ENCODE data around the gene HOGA1. TPM values are rescaled to one million over a fixed set of nuclear protein-coding genes. Genes with fewer than 3 reads are reported as not detected.

The HOGA1 gene
- total RNA-seq, 4 donors from 2014 or later = 0.27 to 11.2 (median 4.1) TPM

DNA sequence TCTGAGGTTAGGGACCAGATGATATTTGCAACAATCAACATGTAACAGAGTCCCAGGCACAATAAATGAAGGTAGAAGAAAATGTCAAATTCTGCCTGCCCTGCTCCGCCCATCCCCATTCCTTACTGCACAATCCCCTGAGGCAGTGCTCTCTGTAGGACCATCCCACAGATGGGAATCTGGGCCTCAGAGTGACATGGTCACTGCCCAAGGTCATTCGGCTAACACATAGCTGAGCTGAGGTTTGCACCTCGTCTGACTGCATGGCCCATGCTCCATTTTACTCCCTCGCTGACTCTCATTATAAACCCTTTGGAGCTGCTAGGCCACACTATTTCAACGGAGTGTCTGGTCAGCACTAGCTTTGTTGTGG, 1.2 kb downstream of the HOGA1 start:
- Histone ChIP-seq H3K36me3 (no peaks in the 10 kb centered on the region), H3K9me3 (no peaks in the 10 kb centered on the region), H3K27me3 (no peaks in the 10 kb centered on the region), H3K4me3 (peak overlapping the region in 1 of 4 donors; percentile 8), H3K27ac (peak overlapping the region; percentile 83 to 94 (median 92)), H3K4me1 (peaks cover 6 to 24% of the 10 kb centered on the region in 2 donors)
- no peak for TF ChIP-seq POLR2A (IDR thresholded peaks at IDR 0.05)
- TF ChIP-seq, protein P1, sequence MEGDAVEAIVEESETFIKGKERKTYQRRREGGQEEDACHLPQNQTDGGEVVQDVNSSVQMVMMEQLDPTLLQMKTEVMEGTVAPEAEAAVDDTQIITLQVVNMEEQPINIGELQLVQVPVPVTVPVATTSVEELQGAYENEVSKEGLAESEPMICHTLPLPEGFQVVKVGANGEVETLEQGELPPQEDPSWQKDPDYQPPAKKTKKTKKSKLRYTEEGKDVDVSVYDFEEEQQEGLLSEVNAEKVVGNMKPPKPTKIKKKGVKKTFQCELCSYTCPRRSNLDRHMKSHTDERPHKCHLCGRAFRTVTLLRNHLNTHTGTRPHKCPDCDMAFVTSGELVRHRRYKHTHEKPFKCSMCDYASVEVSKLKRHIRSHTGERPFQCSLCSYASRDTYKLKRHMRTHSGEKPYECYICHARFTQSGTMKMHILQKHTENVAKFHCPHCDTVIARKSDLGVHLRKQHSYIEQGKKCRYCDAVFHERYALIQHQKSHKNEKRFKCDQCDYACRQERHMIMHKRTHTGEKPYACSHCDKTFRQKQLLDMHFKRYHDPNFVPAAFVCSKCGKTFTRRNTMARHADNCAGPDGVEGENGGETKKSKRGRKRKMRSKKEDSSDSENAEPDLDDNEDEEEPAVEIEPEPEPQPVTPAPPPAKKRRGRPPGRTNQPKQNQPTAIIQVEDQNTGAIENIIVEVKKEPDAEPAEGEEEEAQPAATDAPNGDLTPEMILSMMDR (IDR thresholded peaks at IDR 0.05 in 4 of 5, conservative IDR thresholded peaks at IDR 0.05 in 1 of 5) = no peak
- intact Hi-C loops (cut with DNase I; ENCODE audit: low total_unique reads) = no loop called here
- in situ Hi-C loops (cut with MboI; ENCODE audit: low sequenced_read_pairs in 4 of 4) = no loop called here
- ATAC-seq (no peak), DNase-seq (no peak)

DNA sequence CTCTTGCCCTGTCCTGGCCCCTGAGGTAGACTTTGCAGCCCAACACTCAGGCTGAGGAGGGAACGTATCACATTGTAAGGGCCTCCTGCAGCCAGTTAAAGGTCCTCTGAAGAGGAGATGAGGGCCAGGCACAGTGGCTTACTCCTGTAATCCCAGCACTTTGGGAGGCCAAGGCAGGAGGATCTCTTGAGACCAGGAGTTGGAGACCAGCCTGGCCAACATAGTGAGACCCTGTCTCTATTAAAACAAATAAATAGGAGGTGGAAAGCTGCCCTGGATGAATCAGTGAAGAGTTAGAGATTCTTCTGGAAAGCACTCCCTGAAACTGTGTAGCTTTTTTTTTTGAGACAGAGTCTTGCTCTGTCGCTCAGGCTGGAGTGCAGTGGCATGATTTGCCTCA, 3.0 kb downstream of the HOGA1 start:
- ATAC-seq (no peak), DNase-seq (no peak)
- no peaks in the 10 kb centered on the region for H3K36me3 ChIP-seq
- H3K4me3 ChIP-seq = no peak overlapping the region
- intact Hi-C loops (cut with DNase I; ENCODE audit: low total_unique reads) (no loop called here), in situ Hi-C loops (cut with MboI; ENCODE audit: low sequenced_read_pairs in 4 of 4) (no loop called here)
- H3K27ac ChIP-seq = peak overlapping the region; percentile 1 to 92 (median 28)
- no peaks in the 10 kb centered on the region for H3K9me3 ChIP-seq
- peaks cover 6 to 24% of the 10 kb centered on the region in 2 donors for H3K4me1 ChIP-seq
- TF ChIP-seq, protein P1 (IDR thresholded peaks at IDR 0.05 in 4 of 5, conservative IDR thresholded peaks at IDR 0.05 in 1 of 5) = no peak
- no peak for TF ChIP-seq POLR2A (IDR thresholded peaks at IDR 0.05)
- H3K27me3 ChIP-seq = no peaks in the 10 kb centered on the region

DNA sequence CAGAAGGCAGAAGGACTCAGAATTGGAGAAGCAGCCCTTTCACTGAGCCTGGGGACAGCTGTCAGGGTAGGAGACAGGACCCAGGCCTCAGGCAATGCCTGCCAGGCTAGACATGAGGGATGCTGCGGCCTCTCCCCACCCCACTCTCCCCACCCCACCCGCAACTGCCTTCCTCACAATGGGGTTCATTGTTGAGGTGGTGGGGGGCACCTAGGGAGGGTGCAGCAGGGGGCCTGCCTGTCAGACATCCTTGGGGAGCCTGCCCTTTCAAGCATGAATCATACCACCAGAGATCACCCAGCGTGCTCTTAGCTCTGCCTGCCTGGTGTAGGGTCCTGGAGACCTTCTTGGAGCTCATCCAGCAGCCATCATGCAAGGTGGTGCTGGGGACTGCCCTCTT, 5.3 kb downstream of the HOGA1 start, which contains the start of gene C10orf62:
TSS of gene C10orf62 (plus strand) at position 243 of the 400 bp plus-strand sequence. CDS start 177 bp downstream, outside the sequence.
- Histone ChIP-seq H3K36me3 (no peaks in the 10 kb centered on the region), H3K27me3 (no peaks in the 10 kb centered on the region), H3K4me1 (peaks cover 3 to 17% of the 10 kb centered on the region in 2 donors), H3K4me3 (no peak within 1 kb of the TSS), H3K9me3 (no peaks in the 10 kb centered on the region), H3K27ac (peak within 1 kb of the TSS in 1 of 4 donors; percentile 27)
- ATAC-seq (no peak), DNase-seq (no peak)
- TF ChIP-seq POLR2A (IDR thresholded peaks at IDR 0.05) = no peak
- intact Hi-C loops (cut with DNase I; ENCODE audit: low total_unique reads) (no loop called here), in situ Hi-C loops (cut with MboI; ENCODE audit: low sequenced_read_pairs in 4 of 4) (no loop called here)

DNA sequence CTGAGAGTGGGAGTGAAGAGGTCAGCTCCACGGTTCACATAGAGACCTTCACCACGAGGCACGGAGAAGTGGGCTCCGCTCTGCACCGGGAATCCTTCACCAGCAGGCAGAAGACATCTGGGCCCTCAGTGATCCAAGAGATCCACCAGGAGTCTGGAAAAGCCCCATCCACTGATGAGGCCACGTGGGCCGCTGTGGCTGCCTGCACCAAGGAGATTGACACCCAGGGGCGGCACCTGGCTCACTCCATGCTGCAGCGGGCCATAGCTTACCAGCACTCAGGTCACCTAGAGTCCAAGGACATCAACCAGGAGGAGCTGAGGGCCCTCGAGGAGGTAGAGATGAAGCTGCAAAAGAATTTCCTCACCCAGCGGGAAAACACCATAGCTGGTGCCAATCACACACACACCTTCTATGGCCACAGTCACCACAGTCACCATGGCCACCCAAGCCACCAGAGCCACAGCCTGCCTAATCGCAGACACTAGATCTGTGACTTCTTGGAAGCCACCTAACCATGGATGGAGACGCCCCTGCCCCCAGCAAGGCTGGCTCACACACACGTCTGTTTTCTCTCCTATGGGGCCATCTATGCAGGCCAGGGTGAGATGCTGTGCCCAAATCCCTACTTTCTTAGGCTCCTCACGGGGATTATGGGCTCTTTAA, 6.0 kb downstream of the HOGA1 start:
- H3K9me3 ChIP-seq = no peaks in the 10 kb centered on the region
- ATAC-seq = no peak
- TF ChIP-seq, protein P1 (IDR thresholded peaks at IDR 0.05 in 4 of 5, conservative IDR thresholded peaks at IDR 0.05 in 1 of 5) = no peak
- no peak for TF ChIP-seq POLR2A (IDR thresholded peaks at IDR 0.05)
- in situ Hi-C loops (cut with MboI; ENCODE audit: low sequenced_read_pairs in 4 of 4) (no loop called here), intact Hi-C loops (cut with DNase I; ENCODE audit: low total_unique reads) (no loop called here)
- no peaks in the 10 kb centered on the region for H3K27me3 ChIP-seq
- H3K36me3 ChIP-seq = no peaks in the 10 kb centered on the region
- no peak for DNase-seq
- no peak overlapping the region for H3K4me3 ChIP-seq
- H3K27ac ChIP-seq = no peak overlapping the region
- peaks cover under 1 to 15% of the 10 kb centered on the region in 2 donors for H3K4me1 ChIP-seq

DNA sequence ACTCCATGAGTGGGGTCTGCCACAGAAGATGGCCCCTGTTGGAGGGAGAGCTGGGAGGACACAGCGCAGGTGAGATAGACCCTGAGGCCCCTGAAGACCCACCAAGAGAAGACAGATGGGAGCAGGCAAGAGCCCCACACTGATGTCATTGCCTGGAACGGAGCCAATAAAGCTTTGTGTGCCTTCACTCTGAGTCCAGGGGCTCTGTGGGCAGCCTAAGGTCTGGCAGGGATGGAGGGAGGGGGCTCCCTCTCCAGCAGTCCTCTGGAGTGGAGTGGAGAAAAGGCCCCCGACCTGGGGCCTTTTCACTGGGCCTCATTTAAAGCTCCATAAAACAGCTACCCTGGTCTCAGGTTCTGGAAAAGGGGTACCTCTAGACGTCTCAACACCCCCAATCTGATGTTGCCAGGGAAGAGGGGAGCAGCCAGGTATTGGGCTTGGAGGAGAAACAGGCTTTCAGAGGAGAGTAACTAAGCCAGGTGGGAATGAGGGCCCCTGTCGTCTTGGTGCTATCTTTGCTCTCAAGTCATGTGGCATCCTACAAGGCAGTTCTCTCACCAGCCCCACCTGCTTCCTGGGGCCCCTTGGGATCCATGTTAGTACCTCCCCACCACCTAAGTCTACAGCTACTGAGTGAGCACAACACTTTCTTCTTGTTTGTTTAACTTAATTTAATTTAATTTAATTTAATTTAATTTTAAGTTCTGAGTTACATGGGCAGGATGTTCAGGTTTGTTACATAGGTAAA, 6.7 kb downstream of the HOGA1 start:
- H3K36me3 ChIP-seq = no peaks in the 10 kb centered on the region
- H3K4me3 ChIP-seq = no peak overlapping the region
- no peak overlapping the region for H3K27ac ChIP-seq
- peaks cover 7 to 17% of the 10 kb centered on the region in 2 donors for H3K4me1 ChIP-seq
- in situ Hi-C loops (cut with MboI; ENCODE audit: low sequenced_read_pairs in 4 of 4) = no loop called here
- TF ChIP-seq, protein P1 (IDR thresholded peaks at IDR 0.05 in 4 of 5, conservative IDR thresholded peaks at IDR 0.05 in 1 of 5) = no peak
- no peak for TF ChIP-seq POLR2A (IDR thresholded peaks at IDR 0.05)
- intact Hi-C loops (cut with DNase I; ENCODE audit: low total_unique reads) = no loop called here
- no peaks in the 10 kb centered on the region for H3K27me3 ChIP-seq
- no peak for DNase-seq
- ATAC-seq = no peak
- no peaks in the 10 kb centered on the region for H3K9me3 ChIP-seq
